Gastrocnemius medialis (tissue), 4 donors: ENCODE measurements around the gene ARFGEF3. TPM values are rescaled to one million over a fixed set of nuclear protein-coding genes. Genes with fewer than 3 reads are reported as not detected.

Experiments used
- ATAC-seq, 2 donors: fragments of 150-250 bp; one replicate each; pipeline ENCODE4 v1.9.1; 2016
- DNase-seq, 2 donors: peaks; one replicate each; pipeline ENCODE4 v3.0.0-alpha.2; 2019
- H3K27ac ChIP-seq, 4 donors: fragments of 200-600 bp; sonication (generic); 1 replicate in 1 of 4; 2 replicates in 3 of 4; pipeline ENCODE4 v1.5.1; 2016 to 2018; ENCODE audit warnings: mild to moderate bottlenecking in 2 of 4, moderate library complexity in 1 of 4
- H3K27me3 ChIP-seq, 3 donors: fragments of 200-600 bp; sonication (generic) in 2 of 3; 1 replicate in 1 of 3; 2 replicates in 2 of 3; pipeline versions ENCODE4 v1.5.1 to v1.6.0; 2016 to 2019; ENCODE audit warnings: mild to moderate bottlenecking in 1 of 3, moderate library complexity in 1 of 3
- H3K36me3 ChIP-seq, 2 donors: fragments of 200-600 bp; sonication (generic) in 1 of 2; one replicate each; pipeline ENCODE4 v1.5.1; 2017 to 2018
- H3K4me1 ChIP-seq, 2 donors: fragments of 200-600 bp; sonication (generic) in 1 of 2; one replicate each; pipeline ENCODE4 v1.5.1; 2016 to 2017; ENCODE audit warnings: mild to moderate bottlenecking in 2 of 2
- H3K4me3 ChIP-seq, 4 donors: fragments of 200-600 bp; sonication (generic) in 3 of 4; 1 replicate in 1 of 4; 2 replicates in 3 of 4; pipeline ENCODE4 v1.5.1; 2016 to 2019; ENCODE audit warnings: mild to moderate bottlenecking in 2 of 4
- H3K9me3 ChIP-seq, 3 donors: fragments of 200-600 bp; sonication (generic) in 2 of 3; 1 replicate in 1 of 3; 2 replicates in 2 of 3; pipeline ENCODE4 v1.5.1; 2016 to 2019
- POLR2A ChIP-seq, 2 donors: fragments of 450-650 bp; IDR thresholded peaks; one replicate each; pipeline ENCODE4 v1.6.1; 2017; ENCODE audit warnings: antibody characterized with exemption in 2 of 2, mild to moderate bottlenecking in 2 of 2, moderate library complexity in 2 of 2
- in situ Hi-C, 4 donors: fragments of 200-750 bp; cut with MboI; loops; one replicate each; pipeline versions ENCODE4 v1.15.0 to v1.8.0; 2017; ENCODE audit warnings: low sequenced_read_pairs in 4 of 4
- intact Hi-C: fragments of 100-400 bp; cut with DNase I; formaldehyde crosslinking; loops from one replicate; pipeline ENCODE4 v1.15.1; 2023; ENCODE audit warnings: low total_unique reads
- total RNA-seq, 4 donors: library from RNA; depleted of rRNA; stranded (reverse); fragments of >200 nt; gene quantifications; one replicate each; pipeline versions ENCODE4 v1.1.0 to v1.2.3, GENCODE V29; 2016
- TF ChIP-seq, protein P1 (sequence below), 5 experiments: fragments of 450-650 bp in 3 of 5; fragments of 200-600 bp in 2 of 5; sonication (generic) in 2 of 5; IDR thresholded peaks in 4 of 5; conservative IDR thresholded peaks in 1 of 5; 1 replicate in 4 of 5; 2 replicates in 1 of 5; pipeline ENCODE4 v1.5.1; 2016 to 2019; ENCODE audit warnings: antibody characterized with exemption in 5 of 5, mild to moderate bottlenecking in 3 of 5, moderate library complexity in 3 of 5

ARFGEF3 gene
- total RNA-seq, 4 donors from 2014 or later: 0.40 to 0.78 (median 0.52) TPM

DNA sequence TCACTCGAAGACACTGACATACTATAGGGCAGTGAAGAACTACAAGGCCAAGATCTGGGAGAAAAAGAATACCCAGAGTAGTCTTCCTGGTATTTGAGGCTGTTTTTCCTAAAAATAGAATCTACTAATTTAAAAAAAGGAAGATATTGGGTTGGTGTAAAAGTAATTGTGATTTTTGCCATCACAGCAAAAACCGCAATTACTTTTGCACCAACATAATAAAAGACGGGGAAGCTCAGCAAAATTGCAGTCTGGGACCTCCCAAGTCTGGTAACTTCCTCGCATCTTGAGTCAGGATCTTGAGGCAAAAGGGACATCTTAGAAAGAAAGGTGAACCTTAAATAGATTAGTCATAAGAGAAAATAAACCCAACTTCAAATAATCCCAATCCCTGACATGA, 138.7 kb downstream of the ARFGEF3 start:
- Histone ChIP-seq H3K9me3 (no peaks in the 10 kb centered on the region), H3K4me1 (no peaks in the 10 kb centered on the region), H3K27ac (no peak overlapping the region), H3K27me3 (no peaks in the 10 kb centered on the region), H3K36me3 (no peaks in the 10 kb centered on the region), H3K4me3 (no peak overlapping the region)
- intact Hi-C loops (no loop called here), in situ Hi-C loops (no loop called here)
- ATAC-seq (no peak), DNase-seq (no peak)
- TF ChIP-seq, protein P1, sequence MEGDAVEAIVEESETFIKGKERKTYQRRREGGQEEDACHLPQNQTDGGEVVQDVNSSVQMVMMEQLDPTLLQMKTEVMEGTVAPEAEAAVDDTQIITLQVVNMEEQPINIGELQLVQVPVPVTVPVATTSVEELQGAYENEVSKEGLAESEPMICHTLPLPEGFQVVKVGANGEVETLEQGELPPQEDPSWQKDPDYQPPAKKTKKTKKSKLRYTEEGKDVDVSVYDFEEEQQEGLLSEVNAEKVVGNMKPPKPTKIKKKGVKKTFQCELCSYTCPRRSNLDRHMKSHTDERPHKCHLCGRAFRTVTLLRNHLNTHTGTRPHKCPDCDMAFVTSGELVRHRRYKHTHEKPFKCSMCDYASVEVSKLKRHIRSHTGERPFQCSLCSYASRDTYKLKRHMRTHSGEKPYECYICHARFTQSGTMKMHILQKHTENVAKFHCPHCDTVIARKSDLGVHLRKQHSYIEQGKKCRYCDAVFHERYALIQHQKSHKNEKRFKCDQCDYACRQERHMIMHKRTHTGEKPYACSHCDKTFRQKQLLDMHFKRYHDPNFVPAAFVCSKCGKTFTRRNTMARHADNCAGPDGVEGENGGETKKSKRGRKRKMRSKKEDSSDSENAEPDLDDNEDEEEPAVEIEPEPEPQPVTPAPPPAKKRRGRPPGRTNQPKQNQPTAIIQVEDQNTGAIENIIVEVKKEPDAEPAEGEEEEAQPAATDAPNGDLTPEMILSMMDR (IDR thresholded peaks at IDR 0.05 in 4 of 5, conservative IDR thresholded peaks at IDR 0.05 in 1 of 5): no peak
- TF ChIP-seq POLR2A (IDR thresholded peaks at IDR 0.05): no peak

GRCh38 chr6:138302554-138302953, 140.8 kb downstream of the ARFGEF3 start:
- DNase-seq (no peak), ATAC-seq (no peak)
- Histone ChIP-seq H3K9me3 (no peaks in the 10 kb centered on the region), H3K27me3 (no peaks in the 10 kb centered on the region), H3K36me3 (no peaks in the 10 kb centered on the region), H3K4me3 (no peak overlapping the region), H3K27ac (no peak overlapping the region), H3K4me1 (no peaks in the 10 kb centered on the region)
- intact Hi-C loops: no loop called here
- no peak for TF ChIP-seq POLR2A (IDR thresholded peaks at IDR 0.05)
- TF ChIP-seq, protein P1 (IDR thresholded peaks at IDR 0.05 in 4 of 5, conservative IDR thresholded peaks at IDR 0.05 in 1 of 5): no peak
- in situ Hi-C loops: no loop called here

DNA sequence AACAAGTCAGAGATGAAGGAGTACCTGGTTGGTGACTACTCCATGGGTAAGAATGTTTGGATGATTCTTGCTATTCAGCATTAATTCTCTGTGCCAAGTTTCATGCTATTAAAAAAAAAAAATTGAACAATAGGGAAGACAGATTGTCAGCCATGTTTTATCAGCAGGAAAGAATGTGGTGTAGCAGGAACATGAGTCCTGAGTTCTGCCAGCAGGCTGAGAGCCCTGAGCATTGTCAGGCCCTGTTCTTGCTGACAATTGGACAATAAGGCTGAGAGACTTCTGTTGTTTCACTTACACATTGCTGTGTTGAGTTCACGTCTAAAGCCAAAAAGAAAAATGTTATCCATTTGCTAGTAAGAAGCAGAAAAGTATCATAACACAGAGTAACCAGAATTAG, 145.6 kb downstream of the ARFGEF3 start:
- no peaks in the 10 kb centered on the region for H3K36me3 ChIP-seq
- no peak overlapping the region for H3K4me3 ChIP-seq
- TF ChIP-seq, protein P1 (IDR thresholded peaks at IDR 0.05 in 4 of 5, conservative IDR thresholded peaks at IDR 0.05 in 1 of 5): no peak
- TF ChIP-seq POLR2A (IDR thresholded peaks at IDR 0.05): no peak
- H3K27me3 ChIP-seq: no peaks in the 10 kb centered on the region
- no peaks in the 10 kb centered on the region for H3K9me3 ChIP-seq
- ATAC-seq (no peak), DNase-seq (no peak)
- intact Hi-C loops (no loop called here), in situ Hi-C loops (no loop called here)
- no peaks in the 10 kb centered on the region for H3K4me1 ChIP-seq
- H3K27ac ChIP-seq: no peak overlapping the region

- in situ Hi-C loops: no loop called here
- Histone ChIP-seq H3K9me3 (no peaks in the 10 kb centered on the region), H3K36me3 (no peaks in the 10 kb centered on the region), H3K4me3 (no peak overlapping the region), H3K27me3 (no peaks in the 10 kb centered on the region), H3K27ac (no peak overlapping the region), H3K4me1 (no peaks in the 10 kb centered on the region)
- intact Hi-C loops: no loop called here
- no peak for TF ChIP-seq POLR2A (IDR thresholded peaks at IDR 0.05)
- TF ChIP-seq, protein P1 (IDR thresholded peaks at IDR 0.05 in 4 of 5, conservative IDR thresholded peaks at IDR 0.05 in 1 of 5): no peak
- no peak for DNase-seq
- no peak for ATAC-seq
Measured at GRCh38 chr6:138307816-138308730, 146.3 kb downstream of the ARFGEF3 start.
